Caco-2 (cell line): ENCODE data around the gene MYLK3. TPM values are rescaled to one million over a fixed set of nuclear protein-coding genes. Genes with fewer than 3 reads are reported as not detected.

Source experiments
- BruUV-seq: library from RNA; stranded (reverse); fragments of 400-500 nt; replicated peaks from 2 replicates; lab custom pipeline; 2021; lab: Mats Ljungman, UMichigan
- CTCF ChIA-PET: fragments of 300-600 bp; sonication (Branson Sonifier 250); formaldehyde crosslinking; loops from one replicate; lab custom pipeline; 2022; ENCODE audit warnings: antibody characterized with exemption; lab: Charles Lee
- POLR2A ChIA-PET: fragments of 300-600 bp; sonication (Branson Sonifier 250); formaldehyde crosslinking; loops from one replicate; lab custom pipeline; 2022; ENCODE audit warnings: antibody characterized with exemption; lab: Charles Lee
- DNase-seq, 2 experiments: peaks; one replicate each; pipeline versions ENCODE4 v3.0.0 to v3.0.0-alpha.2; 2020 to 2022
- H3K27me3 ChIP-seq: replicated peaks from 2 replicates; pipeline ENCODE4 v1.6.0; 2011; ENCODE audit warnings: low read length; ENCODE audit not compliant: control insufficient read depth, insufficient read depth
- H3K36me3 ChIP-seq: 2 replicates; pipeline ENCODE4 v1.5.1; 2011; ENCODE audit warnings: low read length; ENCODE audit not compliant: control insufficient read depth, insufficient read depth
- H3K4me1 ChIP-seq: fragments of 250-450 bp; sonication (Bioruptor Pico); 2 replicates; pipeline ENCODE4 v1.5.1; 2020; ENCODE audit warnings: mild to moderate bottlenecking
- H3K4me3 ChIP-seq: 2 replicates; pipeline ENCODE4 v1.5.1; 2011; ENCODE audit warnings: low read depth, mild to moderate bottlenecking, control low read depth, low read length
- H3K9me3 ChIP-seq: fragments of 250-450 bp; sonication (Bioruptor Pico); 2 replicates; pipeline ENCODE4 v1.5.1; 2020; ENCODE audit warnings: mild to moderate bottlenecking, moderate library complexity
- H3K27ac Mint-ChIP-seq: one replicate; pipeline ENCODE4 v1.8.0; 2022; ENCODE audit warnings: mixed read lengths; ENCODE audit not compliant: unreplicated experiment
- H3K27me3 Mint-ChIP-seq: one replicate; pipeline ENCODE4 v1.8.0; 2022; ENCODE audit warnings: mixed read lengths; ENCODE audit not compliant: insufficient read depth, unreplicated experiment
- H3K36me3 Mint-ChIP-seq: one replicate; pipeline ENCODE4 v1.8.0; 2022; ENCODE audit warnings: mild to moderate bottlenecking, mixed read lengths; ENCODE audit not compliant: insufficient read depth, unreplicated experiment
- H3K4me1 Mint-ChIP-seq: one replicate; pipeline ENCODE4 v1.8.0; 2022; ENCODE audit warnings: low read depth, mixed read lengths; ENCODE audit not compliant: unreplicated experiment
- H3K4me3 Mint-ChIP-seq: one replicate; pipeline ENCODE4 v1.8.0; 2022; ENCODE audit warnings: mild to moderate bottlenecking, moderate library complexity, mixed read lengths; ENCODE audit not compliant: unreplicated experiment
- H3K9me3 Mint-ChIP-seq: one replicate; pipeline ENCODE4 v1.8.0; 2022; ENCODE audit warnings: mixed read lengths; ENCODE audit not compliant: unreplicated experiment
- CTCF ChIP-seq, 2 experiments: fragments of 200-600 bp in 1 of 2; IDR thresholded peaks; 1 replicate in 1 of 2; 2 replicates in 1 of 2; pipeline versions ENCODE4 v1.5.1 to v1.8.0; 2011 to 2022; ENCODE audit warnings: antibody characterized with exemption in 1 of 2, control low read depth in 1 of 2, inconsistent platforms in 1 of 2, low read depth in 1 of 2, low read length in 1 of 2, mild to moderate bottlenecking in 1 of 2, moderate library complexity in 1 of 2; ENCODE audit not compliant: insufficient read depth in 1 of 2, severe bottlenecking in 1 of 2, unreplicated experiment in 1 of 2
- intact Hi-C: fragments of 100-400 bp; cut with micrococcal nuclease; formaldehyde crosslinking; loops from one replicate; pipeline ENCODE4 v1.10.0; 2022; ENCODE audit not compliant: unreplicated experiment
- total RNA-seq: library from RNA; stranded (reverse); gene quantifications from 2 replicates; pipeline ENCODE4 v1.2.3, GENCODE V29; 2022

The MYLK3 gene
- total RNA-seq, 1 experiment from 2014 or later: 1.2 TPM

- Mint-ChIP-seq H3K36me3 (no peaks in the 10 kb centered on the region), H3K4me1 (peaks cover 4% of the 10 kb centered on the region), H3K9me3 (no peaks in the 10 kb centered on the region), H3K27me3 (no peaks in the 10 kb centered on the region), H3K27ac (no peak overlapping the region), H3K4me3 (no peak overlapping the region)
- Histone ChIP-seq H3K4me1 (0 out of 2 replicates have a peak, but pooled peaks cover 4% of the 10 kb centered on the region), H3K9me3 (no peaks in the 10 kb centered on the region), H3K4me3 (no peak overlapping the region), H3K36me3 (no peaks in the 10 kb centered on the region), H3K27me3 (no peaks in the 10 kb centered on the region)
- BruUV-seq: no TSS peak
- intact Hi-C loops: no loop called here
- no peak for DNase-seq
- ChIA-PET POLR2A (no interaction called here), CTCF (no interaction called here)
- no peak for TF ChIP-seq CTCF (IDR thresholded peaks at IDR 0.05; ENCODE audit: insufficient read depth in 1 of 2, low read depth in 1 of 2, low read length in 1 of 2, severe bottlenecking in 1 of 2, unreplicated experiment in 1 of 2)
These were observed 8.6 kb upstream of the MYLK3 start for GRCh38 chr16:46756772-46757171.

DNA sequence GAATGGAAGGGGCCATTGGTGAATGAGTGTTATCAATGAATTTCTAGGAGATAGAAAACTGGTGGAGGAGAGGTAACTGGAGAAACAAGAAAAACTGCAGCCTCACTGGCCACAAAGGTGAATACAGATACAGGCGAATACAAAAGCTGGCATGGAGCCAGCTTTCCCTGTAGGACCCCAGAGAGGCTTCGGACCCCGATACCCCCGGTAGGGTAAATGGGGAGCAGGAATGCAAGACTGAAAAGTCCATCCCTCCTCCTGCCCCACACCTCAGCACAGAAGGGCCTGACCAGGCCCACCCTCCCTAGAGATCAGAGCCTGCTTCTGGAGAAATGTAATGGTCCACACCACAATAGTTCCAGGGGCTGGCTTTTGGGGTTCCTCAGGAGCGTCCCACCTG, 4.9 kb upstream of the MYLK3 start:
- BruUV-seq: no TSS peak
- intact Hi-C loops: no loop called here
- no peaks in the 10 kb centered on the region for H3K27me3 Mint-ChIP-seq
- H3K27me3 ChIP-seq: no peaks in the 10 kb centered on the region
- no peak overlapping the region for H3K4me3 ChIP-seq
- H3K4me3 Mint-ChIP-seq: no peak overlapping the region
- no peaks in the 10 kb centered on the region for H3K36me3 ChIP-seq
- H3K4me1 ChIP-seq: peaks cover 17% of the 10 kb centered on the region
- H3K4me1 Mint-ChIP-seq: peaks cover 8% of the 10 kb centered on the region
- H3K9me3 Mint-ChIP-seq: no peaks in the 10 kb centered on the region
- no peak overlapping the region for H3K27ac Mint-ChIP-seq
- no peak for DNase-seq
- CTCF ChIA-PET: no interaction called here
- TF ChIP-seq CTCF (IDR thresholded peaks at IDR 0.05; ENCODE audit: insufficient read depth in 1 of 2, low read depth in 1 of 2, low read length in 1 of 2, severe bottlenecking in 1 of 2, unreplicated experiment in 1 of 2): no peak
- H3K9me3 ChIP-seq: no peaks in the 10 kb centered on the region
- no peaks in the 10 kb centered on the region for H3K36me3 Mint-ChIP-seq
- POLR2A ChIA-PET: no interaction called here

DNA sequence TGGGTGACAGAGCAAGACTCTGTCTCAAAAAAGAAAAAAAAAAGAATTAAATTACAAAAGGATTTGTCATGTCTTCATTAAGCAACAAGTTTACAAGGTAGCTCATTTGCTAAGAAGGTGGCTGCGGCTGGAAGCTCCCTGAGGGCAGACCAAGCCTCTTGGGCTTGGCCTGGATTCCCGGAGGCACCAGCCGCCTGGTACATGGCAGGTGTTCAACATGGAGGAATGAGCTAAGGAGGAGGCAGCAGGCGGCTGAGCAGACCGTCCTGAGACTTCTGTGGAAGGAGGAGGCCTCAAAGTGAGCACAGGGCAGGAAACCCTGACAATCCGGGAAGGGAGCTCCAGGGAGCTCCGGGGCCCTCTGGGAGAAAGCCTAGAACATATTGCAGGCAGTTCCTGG, 3.2 kb upstream of the MYLK3 start:
- Histone ChIP-seq H3K9me3 (no peaks in the 10 kb centered on the region), H3K4me3 (no peak overlapping the region), H3K36me3 (no peaks in the 10 kb centered on the region), H3K4me1 (peaks cover 29% of the 10 kb centered on the region), H3K27me3 (no peaks in the 10 kb centered on the region)
- intact Hi-C loops: no loop called here
- DNase-seq: no peak
- Mint-ChIP-seq H3K4me3 (no peak overlapping the region), H3K9me3 (no peaks in the 10 kb centered on the region), H3K36me3 (no peaks in the 10 kb centered on the region), H3K27ac (no peak overlapping the region), H3K27me3 (no peaks in the 10 kb centered on the region), H3K4me1 (peaks cover 18% of the 10 kb centered on the region)
- ChIA-PET CTCF (no interaction called here), POLR2A (no interaction called here)
- BruUV-seq: no TSS peak
- no peak for TF ChIP-seq CTCF (IDR thresholded peaks at IDR 0.05; ENCODE audit: insufficient read depth in 1 of 2, low read depth in 1 of 2, low read length in 1 of 2, severe bottlenecking in 1 of 2, unreplicated experiment in 1 of 2)
